ENCODE data around the gene PCAT6.
"Not testable (repeated sequence)": the region's sequence is repeated elsewhere in the genome, so short reads cannot be mapped to it uniquely, and the experiment has no call there.

GRCh38 chr1:202794931-202795330 is 15.8 kb upstream of the PCAT6 start:
- not testable (repeated sequence) for TF ChIP-seq CTCF, EZH2phosphoT487 (IDR thresholded peaks at IDR 0.05)

Measured in neural progenitor cell (in vitro differentiated cells).